ENCODE results near the gene CCDC183.
"Not testable (repeated sequence)": the region's sequence is repeated elsewhere in the genome, so short reads cannot be mapped to it uniquely, and the experiment has no call there.

Gene CCDC183

GRCh38 chr9:136823136-136824046 is 27.3 kb downstream of the CCDC183 start:
- in situ Hi-C loops (cut with MboI; ENCODE audit: low sequenced_read_pairs) = no loop called here

- in situ Hi-C loops (cut with MboI; ENCODE audit: low sequenced_read_pairs) = no loop called here
Measured at GRCh38 chr9:136824496-136825225, 28.5 kb downstream of the CCDC183 start.

GRCh38 chr9:136825295-136826187 is 29.4 kb downstream of the CCDC183 start:
- in situ Hi-C loops (cut with MboI; ENCODE audit: low sequenced_read_pairs) = no loop called here

GRCh38 chr9:136826188-136826541 is 30.0 kb downstream of the CCDC183 start:
- in situ Hi-C loops (cut with MboI; ENCODE audit: low sequenced_read_pairs) = no loop called here

- in situ Hi-C loops (cut with MboI; ENCODE audit: low sequenced_read_pairs) = no loop called here
Measured at GRCh38 chr9:136826703-136827582, 30.8 kb downstream of the CCDC183 start.

GRCh38 chr9:136827794-136828473 is 31.8 kb downstream of the CCDC183 start:
- in situ Hi-C loops (cut with MboI; ENCODE audit: low sequenced_read_pairs) = no loop called here

GRCh38 chr9:136828474-136829140 is 32.5 kb downstream of the CCDC183 start:
- in situ Hi-C loops (cut with MboI; ENCODE audit: low sequenced_read_pairs) = no loop called here

GRCh38 chr9:136829412-136829811 is 33.3 kb downstream of the CCDC183 start:
- in situ Hi-C loops (cut with MboI; ENCODE audit: low sequenced_read_pairs) = no loop called here

GRCh38 chr9:136829981-136830885 is 34.1 kb downstream of the CCDC183 start:
- in situ Hi-C loops (cut with MboI; ENCODE audit: low sequenced_read_pairs) = no loop called here

GRCh38 chr9:136831002-136831719 is 35.0 kb downstream of the CCDC183 start:
- in situ Hi-C loops (cut with MboI; ENCODE audit: low sequenced_read_pairs) = no loop called here

- in situ Hi-C loops (cut with MboI; ENCODE audit: low sequenced_read_pairs) = no loop called here
Measured at GRCh38 chr9:136831720-136832104, 35.6 kb downstream of the CCDC183 start.

GRCh38 chr9:136832581-136832980 is 36.4 kb downstream of the CCDC183 start:
- in situ Hi-C loops (cut with MboI; ENCODE audit: low sequenced_read_pairs) = no loop called here

GRCh38 chr9:136833381-136834048 is 37.4 kb downstream of the CCDC183 start:
- in situ Hi-C loops (cut with MboI; ENCODE audit: low sequenced_read_pairs) = not testable (repeated sequence)

GRCh38 chr9:136835162-136835931 is 39.2 kb downstream of the CCDC183 start:
- in situ Hi-C loops (cut with MboI; ENCODE audit: low sequenced_read_pairs) = no loop called here

- in situ Hi-C loops (cut with MboI; ENCODE audit: low sequenced_read_pairs) = no loop called here
Measured at GRCh38 chr9:136835932-136836904, 40.1 kb downstream of the CCDC183 start.
